ENCODE results near the gene KMT2E.
"Not testable (repeated sequence)": the region's sequence is repeated elsewhere in the genome, so short reads cannot be mapped to it uniquely, and the experiment has no call there.

The KMT2E gene

GRCh38 chr7:105028941-105029340 lies 14.9 kb downstream of the KMT2E start:
- DNase-seq (ENCODE audit: low spot score) = not testable (repeated sequence)

- no peak for DNase-seq (ENCODE audit: low spot score)
Observed at GRCh38 chr7:105030447-105030846, 16.4 kb downstream of the KMT2E start.

GRCh38 chr7:105032553-105033214 lies 18.7 kb downstream of the KMT2E start:
- no peak for DNase-seq (ENCODE audit: low spot score)

- no peak for DNase-seq (ENCODE audit: low spot score)
Observed at GRCh38 chr7:105035349-105035748, 21.3 kb downstream of the KMT2E start.

- no peak for DNase-seq (ENCODE audit: low spot score)
Observed at GRCh38 chr7:105036217-105037168, 22.5 kb downstream of the KMT2E start.

GRCh38 chr7:105037319-105037718 lies 23.3 kb downstream of the KMT2E start:
- no peak for DNase-seq (ENCODE audit: low spot score)

GRCh38 chr7:105044449-105045070 lies 30.6 kb downstream of the KMT2E start:
- no peak for DNase-seq (ENCODE audit: low spot score)

- DNase-seq (ENCODE audit: low spot score) = no peak
Observed at GRCh38 chr7:105046414-105046813, 32.4 kb downstream of the KMT2E start.

GRCh38 chr7:105047932-105048331 lies 33.9 kb downstream of the KMT2E start:
- DNase-seq (ENCODE audit: low spot score) = no peak

GRCh38 chr7:105050493-105050892 lies 36.5 kb downstream of the KMT2E start:
- no peak for DNase-seq (ENCODE audit: low spot score)

GRCh38 chr7:105050899-105051298 lies 36.9 kb downstream of the KMT2E start:
- DNase-seq (ENCODE audit: low spot score) = not testable (repeated sequence)

- DNase-seq (ENCODE audit: low spot score) = no peak
Observed at GRCh38 chr7:105055084-105055483, 41.1 kb downstream of the KMT2E start.

GRCh38 chr7:105055621-105056020 lies 41.6 kb downstream of the KMT2E start:
- DNase-seq (ENCODE audit: low spot score) = no peak

GRCh38 chr7:105057472-105057871 lies 43.5 kb downstream of the KMT2E start:
- DNase-seq (ENCODE audit: low spot score) = no peak

- no peak for DNase-seq (ENCODE audit: low spot score)
Observed at GRCh38 chr7:105060437-105060836, 46.4 kb downstream of the KMT2E start.

GRCh38 chr7:105060923-105061322 lies 46.9 kb downstream of the KMT2E start:
- DNase-seq (ENCODE audit: low spot score) = no peak

- DNase-seq (ENCODE audit: low spot score) = no peak
Observed at GRCh38 chr7:105065104-105065503, 51.1 kb downstream of the KMT2E start.

GRCh38 chr7:105067691-105068090 lies 53.7 kb downstream of the KMT2E start:
- DNase-seq (ENCODE audit: low spot score) = no peak

GRCh38 chr7:105068886-105069285 lies 54.9 kb downstream of the KMT2E start:
- DNase-seq (ENCODE audit: low spot score) = no peak

GRCh38 chr7:105073143-105073542 lies 59.1 kb downstream of the KMT2E start:
- DNase-seq (ENCODE audit: low spot score) = no peak

- no peak for DNase-seq (ENCODE audit: low spot score)
Observed at GRCh38 chr7:105079348-105079747, 65.3 kb downstream of the KMT2E start.

GRCh38 chr7:105084581-105084980 lies 70.6 kb downstream of the KMT2E start:
- DNase-seq (ENCODE audit: low spot score) = no peak

- DNase-seq (ENCODE audit: low spot score) = no peak
Observed at GRCh38 chr7:105086850-105087249, 72.8 kb downstream of the KMT2E start.
